NCI-H748 (cell line): ENCODE data around the gene INSIG2.

ENCODE experiments used
- DNase-seq: peaks from one replicate; lab custom pipeline; 2025; ENCODE audit not compliant: unreplicated experiment; lab: John Stamatoyannopoulos, UW

The INSIG2 gene

DNA sequence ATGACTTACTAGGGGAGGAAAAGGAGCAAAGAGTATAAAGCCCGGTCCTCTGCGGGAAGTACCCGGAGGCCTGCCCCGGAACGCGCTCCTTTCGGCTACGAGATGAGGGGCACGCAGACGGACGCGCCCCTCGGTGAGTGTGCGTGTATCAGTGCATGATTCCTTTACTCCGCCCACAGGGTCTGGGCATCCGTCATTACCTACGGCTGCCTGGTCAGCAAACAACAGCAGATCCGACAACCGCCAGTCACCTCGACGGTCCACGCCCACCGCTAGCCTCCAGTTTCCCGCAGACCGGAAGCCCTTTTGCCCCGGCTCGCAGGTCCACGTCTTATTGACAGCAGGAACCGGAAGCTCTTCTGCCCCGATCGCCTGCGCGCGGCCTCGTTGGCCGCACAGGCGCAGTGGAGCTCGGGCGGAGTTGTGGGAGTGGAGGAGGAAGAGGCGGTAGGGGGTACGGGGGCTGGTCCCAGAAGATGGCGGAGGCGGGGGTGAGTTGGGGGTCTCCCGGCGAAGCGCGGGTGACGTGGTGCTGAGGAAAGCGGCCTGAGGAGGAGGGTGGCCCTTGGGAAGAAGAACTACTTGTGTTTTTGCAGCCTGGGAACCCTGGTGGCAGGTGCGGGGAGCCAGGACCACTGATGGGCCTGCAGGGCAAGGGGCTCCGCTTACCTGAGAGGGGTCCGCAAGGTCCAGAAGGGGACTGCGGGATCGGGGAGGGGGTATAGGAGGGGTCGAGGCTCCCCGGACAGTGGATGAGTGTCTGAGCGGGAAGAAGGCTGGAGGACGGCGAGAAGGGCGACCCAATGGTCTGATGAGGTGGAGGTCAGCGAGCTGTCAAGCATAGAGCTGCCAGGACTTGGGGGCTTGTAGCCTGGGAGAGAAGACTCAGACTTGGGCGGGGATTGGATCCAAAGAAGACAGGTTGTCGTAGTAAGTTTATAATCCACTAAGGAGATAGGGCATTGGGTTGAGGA lies at the start of gene INSIG2:
INSIG2 (plus strand) TSS at position 421 of the 974 bp plus-strand sequence. CDS start 8,086 bp downstream, outside the sequence.
- DNase-seq: peak; percentile 97

DNA sequence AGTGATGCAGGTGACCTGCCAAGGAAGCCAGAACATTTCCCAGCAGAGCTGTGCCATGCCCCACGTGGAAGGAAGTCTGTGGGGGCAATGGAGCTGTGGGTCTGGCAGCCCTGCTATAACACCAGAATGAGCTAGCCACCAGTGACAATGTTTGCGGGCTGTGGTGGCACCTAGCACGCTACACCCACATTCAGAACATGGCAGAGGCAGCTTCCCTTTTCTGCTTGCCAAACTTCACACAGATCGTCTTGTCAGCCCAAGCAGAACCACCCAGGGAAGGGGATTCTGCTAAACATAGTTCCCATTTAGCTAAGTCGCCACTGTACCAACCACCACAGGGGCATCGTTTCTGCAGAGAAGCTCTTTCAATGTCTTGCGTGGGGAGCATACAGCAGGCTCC lies 47.4 kb upstream of the INSIG2 start:
- no peak for DNase-seq

DNA sequence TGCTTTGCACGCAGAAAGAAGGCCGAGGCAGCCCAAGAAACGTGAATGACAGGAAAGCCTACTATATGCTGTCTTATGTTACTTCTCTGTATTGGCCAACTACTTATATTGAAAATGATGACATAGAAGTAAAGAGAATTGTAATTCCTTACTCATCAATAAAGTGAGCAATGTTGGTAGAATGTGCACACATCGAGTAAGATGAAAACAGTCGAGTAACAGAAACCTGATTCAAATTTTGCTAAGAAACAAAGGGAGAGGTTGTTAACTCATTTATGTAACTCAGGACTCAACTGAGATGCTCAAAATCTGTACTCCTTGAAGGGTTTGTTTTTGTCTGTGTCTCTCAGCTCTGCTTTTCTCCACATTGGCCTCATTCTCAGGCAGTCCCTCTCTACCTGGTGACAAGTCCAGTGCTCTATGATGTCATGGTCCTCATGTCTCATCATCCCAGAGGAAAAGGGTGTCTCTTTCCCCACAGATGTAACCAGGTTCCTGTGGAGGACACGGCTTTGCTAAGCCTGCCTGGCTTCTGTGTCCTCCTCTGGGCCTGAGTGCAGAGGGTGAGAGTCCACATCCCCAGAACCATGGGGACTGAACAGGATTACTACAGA lies 44.1 kb upstream of the INSIG2 start:
- DNase-seq: no peak

DNA sequence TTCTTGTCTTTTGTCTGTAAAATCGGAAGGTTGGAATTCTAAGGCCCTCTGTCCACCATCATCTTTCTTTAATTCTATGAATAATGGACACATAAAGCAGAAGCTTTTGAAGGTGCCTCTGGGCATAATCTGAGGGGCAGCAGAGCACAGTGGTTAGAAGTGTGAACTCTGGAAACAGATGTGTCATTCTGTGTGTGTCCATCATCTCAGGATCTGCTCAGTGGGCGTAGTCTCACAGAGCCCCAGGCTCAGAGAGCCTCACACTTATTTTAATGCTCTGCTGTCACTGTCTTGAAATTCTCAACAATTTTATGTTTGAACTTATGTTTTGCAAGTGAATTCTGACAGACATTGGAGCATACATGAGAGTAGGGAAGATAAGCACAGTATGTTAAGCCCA lies 43.4 kb upstream of the INSIG2 start:
- DNase-seq: no peak

DNA sequence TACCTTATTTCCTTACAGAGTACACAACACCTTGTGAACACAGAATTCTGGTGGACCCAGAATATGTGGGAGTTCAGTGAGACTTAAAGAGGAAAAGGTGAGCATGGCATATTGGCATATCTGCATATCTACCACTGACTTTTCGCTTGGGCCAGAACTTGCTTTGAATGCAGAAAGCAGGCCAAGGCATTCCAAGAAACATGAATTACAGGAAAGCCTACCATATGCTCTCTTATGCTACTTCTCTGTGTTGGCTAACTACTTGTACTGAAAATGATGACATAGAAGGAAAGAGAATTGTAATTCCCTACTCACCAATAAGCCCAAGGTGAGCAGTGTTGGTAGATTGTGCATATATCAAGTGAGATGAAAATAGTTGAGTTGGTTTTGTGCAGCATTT lies 43.0 kb upstream of the INSIG2 start:
- no peak for DNase-seq

DNA sequence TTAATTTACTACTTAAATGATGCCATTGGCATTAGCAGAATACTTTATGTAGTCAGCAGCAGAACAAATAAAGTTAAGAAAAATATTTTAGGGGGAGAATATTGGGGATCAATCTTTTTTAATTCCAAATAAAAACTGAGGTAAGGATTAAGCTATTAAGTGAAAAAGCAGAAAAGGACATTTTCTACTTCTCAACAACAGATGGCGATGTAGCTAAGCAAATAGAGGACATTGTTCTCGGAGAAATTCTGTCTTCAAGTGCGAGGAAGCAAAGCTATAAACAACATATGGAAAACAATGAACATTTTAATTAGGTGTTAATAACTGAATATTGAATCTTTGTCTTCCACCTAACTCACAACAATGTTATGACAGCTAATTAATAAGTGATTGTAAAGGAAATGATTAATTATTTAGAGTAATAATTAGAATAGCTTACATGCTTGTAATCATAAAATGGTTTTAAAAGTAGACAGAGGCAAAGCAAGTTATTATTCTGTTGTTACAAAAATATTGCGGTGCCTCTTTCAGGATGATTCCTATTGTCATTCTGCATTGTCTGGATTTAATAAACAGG lies 41.5 kb upstream of the INSIG2 start:
- peak; percentile 52 for DNase-seq

DNA sequence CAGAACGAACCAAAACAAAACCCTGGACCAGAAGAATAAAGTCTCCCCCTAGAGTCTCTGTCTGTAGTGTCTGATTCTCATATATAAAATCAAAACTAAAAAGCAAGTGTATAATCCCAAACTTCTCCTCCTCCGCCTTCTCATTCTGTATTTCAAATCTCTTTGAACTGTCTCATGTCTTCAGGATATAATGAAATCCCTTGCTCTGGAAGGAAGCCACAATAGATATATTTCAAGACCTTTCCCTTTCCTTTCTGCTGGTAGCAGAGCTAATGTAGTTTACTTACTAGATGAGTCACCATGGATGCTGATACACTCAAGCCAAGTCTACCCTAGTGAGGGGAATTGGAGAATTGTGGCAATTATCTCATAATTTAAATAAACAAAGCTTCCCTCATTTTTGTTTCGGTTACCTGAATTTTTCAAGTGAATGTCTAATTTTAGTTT lies 40.9 kb upstream of the INSIG2 start:
- DNase-seq: no peak

DNA sequence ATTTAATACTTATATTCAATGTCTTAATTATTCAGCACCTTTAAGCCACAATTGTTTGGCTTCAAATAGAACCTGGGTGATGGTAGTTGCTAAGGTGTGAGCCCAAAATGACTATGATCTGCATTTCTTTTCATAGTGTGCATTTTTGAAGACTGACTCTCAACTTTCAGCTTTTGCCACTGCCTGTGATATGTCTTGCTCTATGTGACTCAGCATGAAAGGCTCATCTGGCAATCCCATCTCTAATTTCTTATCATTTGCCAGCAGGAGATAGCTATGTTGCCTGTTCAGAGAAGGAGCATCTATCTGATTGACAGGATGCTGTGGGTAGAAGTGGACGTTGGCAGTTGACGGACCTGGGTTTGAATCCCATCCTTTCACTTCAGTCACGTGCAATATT lies 39.9 kb upstream of the INSIG2 start:
- DNase-seq: no peak

DNA sequence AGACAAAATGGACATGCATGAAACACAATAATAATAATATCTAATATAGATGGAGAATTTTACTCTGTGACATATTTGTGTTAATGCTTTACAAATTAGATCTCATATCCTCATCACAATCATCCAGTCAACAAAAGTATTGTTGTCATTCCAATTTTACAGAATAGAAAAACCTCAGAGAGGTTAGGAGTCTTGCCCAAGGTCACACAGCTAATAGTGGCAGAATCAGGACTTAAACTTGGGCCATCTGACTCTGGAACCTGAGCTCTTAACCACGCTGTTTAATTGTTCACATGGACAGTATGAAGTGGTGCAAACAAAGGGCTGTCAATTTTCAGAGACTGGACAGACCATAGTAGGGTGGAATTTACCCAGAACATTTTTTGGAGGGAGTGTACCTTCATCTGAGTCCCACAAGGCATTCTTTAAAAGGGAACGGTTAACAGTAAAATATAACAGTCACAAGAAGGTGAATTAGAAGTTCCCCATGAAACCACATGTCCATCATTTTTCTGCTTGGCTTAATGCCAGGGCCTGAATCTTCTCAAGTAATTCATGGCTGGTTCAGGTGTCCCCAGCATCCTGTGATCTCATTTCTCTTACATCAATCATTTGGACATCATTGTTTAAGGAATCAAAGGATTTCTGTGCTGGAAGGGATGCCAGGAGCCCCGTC lies 39.0 kb upstream of the INSIG2 start:
- DNase-seq: no peak

DNA sequence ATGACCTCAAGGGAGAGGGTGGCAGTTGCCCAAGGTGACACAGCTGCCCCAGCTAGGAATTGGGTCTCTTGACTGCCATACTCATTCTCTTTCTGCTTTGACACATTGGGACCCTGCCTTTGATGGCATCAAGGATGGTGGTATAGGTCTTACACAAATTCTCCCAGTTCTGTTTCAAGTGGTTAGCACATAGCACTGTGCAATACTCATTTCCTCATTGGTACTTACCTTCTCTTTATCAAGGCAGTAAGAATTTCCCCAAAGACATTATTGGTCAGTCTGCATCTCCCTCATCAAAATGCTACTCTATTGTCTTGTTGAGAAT lies 38.5 kb upstream of the INSIG2 start:
- no peak for DNase-seq

DNA sequence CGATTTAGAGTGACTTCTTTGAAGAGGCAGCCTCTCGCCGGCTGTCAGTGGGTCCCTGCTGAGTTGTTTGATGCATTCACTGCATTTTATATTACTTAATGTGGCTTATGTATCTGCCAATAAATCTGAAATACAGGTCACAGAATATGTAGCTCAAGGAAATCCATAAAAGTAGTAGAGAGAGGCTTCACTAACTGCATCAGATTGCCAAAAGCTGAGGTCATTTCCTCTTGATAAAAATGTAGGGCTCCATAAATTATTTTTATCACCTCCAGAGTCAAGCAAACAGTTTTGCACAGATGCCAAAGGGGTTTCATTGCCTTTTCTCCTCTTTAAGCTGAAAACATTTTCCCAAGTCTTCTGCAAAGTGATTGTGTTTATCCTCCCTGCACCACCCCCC lies 37.9 kb upstream of the INSIG2 start:
- no peak for DNase-seq

DNA sequence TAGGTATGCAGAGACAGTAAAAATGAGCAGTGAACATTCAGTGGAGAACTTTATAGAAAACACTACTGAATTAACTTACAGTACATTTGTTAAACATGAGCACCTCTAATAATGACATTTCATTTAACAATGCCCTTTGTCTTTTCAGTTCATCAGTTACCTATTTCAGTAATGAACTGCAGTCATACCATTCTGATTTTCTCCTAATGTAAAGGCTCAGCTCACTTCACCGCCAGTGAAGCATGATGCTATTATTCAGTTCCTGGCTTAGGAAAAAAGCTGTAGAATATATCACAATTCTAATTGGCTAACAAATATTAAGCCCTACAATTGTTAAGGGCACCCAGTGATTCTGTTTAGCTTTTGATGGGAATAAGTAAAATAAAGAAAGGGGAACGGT lies 37.3 kb upstream of the INSIG2 start:
- no peak for DNase-seq

DNA sequence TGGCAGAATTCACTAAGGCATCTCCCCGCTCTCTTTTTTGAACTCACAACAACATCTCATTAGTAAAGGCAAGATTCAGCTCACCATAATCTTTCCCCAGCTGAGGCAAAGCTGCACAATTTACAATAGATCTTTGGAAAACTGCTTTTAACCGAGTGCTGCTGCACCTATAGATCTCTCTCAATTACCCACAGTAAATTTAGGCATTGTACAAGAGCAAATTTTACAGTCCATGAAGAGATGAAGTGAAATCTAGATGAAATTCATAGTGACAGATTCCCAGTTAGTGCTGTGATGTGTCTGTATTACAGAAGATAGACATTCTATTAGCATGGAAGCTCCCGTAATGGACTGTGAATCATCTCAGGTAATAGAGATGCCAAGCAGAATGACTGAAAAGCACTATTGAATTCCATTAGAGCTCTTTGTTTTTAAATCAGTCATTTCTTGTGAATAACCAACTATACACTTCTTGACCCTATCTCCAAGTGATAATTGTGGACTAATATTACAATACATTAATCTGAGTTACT lies 36.4 kb upstream of the INSIG2 start:
- no peak for DNase-seq

DNA sequence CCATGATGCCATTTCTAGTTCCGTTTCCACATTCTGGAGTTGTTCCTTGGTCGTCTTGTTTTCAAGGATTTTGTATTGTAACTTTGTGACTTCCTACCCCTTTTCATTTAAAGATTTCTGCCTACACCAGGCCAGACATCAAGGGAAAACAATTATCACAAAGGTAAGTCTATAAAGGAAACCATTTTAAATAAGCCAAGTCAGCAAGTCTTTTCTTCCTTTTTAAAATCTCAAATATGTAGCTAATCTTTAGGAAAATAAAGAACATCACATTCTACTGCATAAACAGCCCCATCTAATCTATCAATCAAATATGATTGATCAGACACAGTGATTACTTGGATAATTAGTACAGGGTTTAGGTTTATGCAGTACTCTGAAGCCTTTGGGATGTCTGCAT lies 35.8 kb upstream of the INSIG2 start:
- no peak for DNase-seq

DNA sequence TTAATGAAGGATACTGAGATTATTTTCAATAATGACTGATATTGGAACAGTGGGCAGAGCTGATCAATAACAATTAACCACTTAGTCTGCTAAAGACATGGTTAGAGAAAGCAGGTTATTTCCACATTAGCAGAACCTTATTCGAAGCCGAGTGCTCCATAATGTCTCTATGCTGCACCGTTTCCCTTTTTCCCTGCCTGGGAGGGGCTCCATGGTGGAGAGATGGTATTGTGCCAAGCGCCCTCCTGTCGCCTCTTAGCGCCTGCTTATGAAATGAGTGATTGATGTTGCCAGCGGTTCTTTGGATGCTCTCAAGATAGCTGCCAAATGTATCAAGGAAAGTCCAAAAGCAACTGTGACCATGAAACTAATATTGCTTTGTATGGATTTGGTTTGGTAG lies 34.6 kb upstream of the INSIG2 start:
- DNase-seq: no peak

DNA sequence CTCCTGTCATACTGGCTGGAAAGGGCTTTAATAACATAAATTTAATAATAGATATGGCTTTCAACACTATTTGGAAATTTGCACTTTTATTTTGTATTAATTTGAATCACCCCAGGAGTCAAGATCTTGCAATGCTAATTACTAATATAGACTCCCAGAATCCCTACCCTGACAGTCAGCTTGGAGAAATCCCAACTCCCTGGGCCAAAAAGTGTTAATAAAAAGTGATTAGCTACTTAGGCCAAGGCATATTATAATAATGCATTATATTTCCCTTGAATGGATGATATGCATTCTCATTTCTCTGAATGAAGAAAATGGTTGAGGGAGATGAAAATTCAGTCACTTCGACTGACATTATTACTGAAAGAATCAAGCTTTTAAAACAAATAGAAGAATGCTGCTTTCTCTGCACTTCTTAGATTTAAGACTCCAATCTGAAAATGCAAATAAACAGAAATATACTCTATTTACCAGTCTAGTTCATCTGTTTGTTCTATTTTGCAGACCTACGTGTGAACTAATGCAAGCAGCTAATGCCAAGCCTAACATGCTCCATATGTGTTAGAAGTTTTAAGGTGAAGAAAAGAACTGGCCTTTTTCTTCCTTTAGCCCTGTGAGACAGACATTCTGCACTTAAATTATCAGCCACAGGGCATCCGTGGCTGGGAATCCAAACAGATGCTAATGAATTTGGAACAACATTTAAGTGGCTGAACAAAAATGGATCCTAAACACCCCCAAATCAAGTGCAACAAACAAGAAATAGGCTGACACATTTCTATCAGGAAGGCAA lies 33.9 kb upstream of the INSIG2 start:
- no peak for DNase-seq

DNA sequence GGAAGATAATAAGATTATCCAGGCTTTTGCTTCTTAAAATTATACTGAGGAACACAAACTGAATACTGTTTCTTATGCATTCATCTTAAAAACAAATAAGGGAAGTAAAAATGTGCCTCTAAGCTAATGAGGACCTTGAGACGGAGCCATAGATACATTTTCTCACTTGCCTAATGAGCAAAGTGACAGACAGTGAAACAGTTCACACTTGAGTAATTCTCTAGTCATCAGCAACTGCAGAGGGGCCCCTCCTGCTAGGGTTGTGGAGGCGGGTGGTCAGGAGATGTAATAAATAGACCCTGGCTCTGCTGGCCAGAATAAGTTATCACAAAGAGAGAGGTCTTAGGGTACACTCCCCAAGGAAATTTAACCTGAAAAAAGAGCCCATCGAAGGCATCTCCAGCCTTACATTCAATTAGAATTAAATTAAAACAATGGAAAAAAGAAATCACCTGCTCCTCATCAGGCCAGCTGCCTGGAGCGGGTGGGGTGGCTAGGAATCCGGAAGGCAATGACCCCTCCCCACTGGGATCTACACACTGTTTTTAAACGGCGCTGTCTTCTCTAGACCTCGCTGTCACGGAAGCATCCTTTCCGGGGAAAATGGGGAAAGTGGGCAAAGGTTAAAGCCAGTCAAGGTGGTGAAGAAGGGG lies 32.6 kb upstream of the INSIG2 start:
- no peak for DNase-seq

DNA sequence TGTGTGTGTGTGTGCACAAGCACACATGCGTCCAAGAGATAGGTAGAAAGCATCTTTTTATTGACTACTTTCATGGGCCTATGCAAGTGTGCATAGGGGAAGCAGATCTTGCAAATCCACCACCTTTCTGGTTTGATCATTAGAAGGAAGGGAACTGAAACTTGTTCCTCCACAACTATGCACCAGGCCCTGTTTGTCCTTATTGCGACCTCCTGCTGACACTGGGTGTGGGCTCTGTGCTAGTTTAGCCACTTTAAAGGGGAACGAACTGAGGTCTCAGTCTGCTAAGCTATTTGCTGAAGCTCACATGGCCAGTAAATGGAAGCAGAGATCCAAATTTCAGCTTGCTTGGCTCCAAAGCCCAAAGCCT lies 32.1 kb upstream of the INSIG2 start:
- DNase-seq: no peak

DNA sequence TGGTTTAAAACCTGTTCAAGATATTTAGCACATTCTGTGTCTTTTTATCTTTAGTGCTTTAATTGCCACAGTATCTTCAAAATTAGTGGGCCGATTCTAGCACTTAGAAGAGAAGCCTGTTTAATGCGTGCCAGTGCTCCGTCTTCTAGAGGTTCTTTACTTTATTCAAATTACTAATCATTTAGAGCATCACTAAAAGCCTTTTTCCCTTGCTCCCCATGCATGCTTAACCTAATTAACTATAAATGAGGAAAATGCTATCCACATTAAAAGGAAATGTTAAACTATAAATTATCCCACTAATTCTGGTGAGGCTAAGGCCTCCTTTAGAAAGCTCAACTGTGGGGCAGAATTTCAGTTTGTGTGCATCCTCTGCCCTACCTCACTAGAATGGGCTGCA lies 31.5 kb upstream of the INSIG2 start:
- no peak for DNase-seq

DNA sequence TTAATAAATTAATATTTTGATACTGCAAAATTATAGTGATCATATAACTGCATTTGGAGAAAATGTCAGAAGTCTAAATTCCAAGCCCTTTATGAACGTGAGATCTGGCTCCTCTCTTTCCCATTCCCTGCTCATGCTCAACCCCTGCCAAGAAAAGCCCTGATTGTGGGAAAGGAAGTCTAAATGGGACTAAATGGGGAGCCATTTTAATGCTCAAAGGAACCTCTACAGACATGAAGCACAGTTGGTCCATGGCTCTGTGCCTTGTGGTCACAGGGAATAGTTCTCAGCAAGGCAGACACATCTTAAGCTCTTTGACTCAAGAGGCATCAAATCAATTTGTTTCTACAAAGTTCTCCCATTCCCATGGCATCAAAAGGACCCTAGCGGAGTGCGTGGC lies 29.3 kb upstream of the INSIG2 start:
- no peak for DNase-seq
